Mucosa of descending colon (tissue), 3 donors: ENCODE measurements around the gene DGUOK. TPM values are rescaled to one million over a fixed set of nuclear protein-coding genes. Genes with fewer than 3 reads are reported as not detected.

Experiments
- ATAC-seq: fragments of 200-7000 bp; cut with Tn5 transposase; one replicate; pipeline ENCODE4 v1.9.1; 2020; ENCODE audit warnings: mild to moderate bottlenecking, moderate library complexity
- DNase-seq, 3 donors: peaks; one replicate each; pipeline ENCODE4 v3.0.0-alpha.2; 2020
- H3K36me3 ChIP-seq: fragments of 200-600 bp; one replicate; pipeline ENCODE4 v1.8.0; 2021; ENCODE audit warnings: low read depth, mild to moderate bottlenecking
- H3K4me1 ChIP-seq: fragments of 200-600 bp; one replicate; pipeline ENCODE4 v1.8.0; 2021; ENCODE audit warnings: low read depth, mild to moderate bottlenecking
- H3K4me3 ChIP-seq: fragments of 200-600 bp; one replicate; pipeline ENCODE4 v1.8.0; 2021; ENCODE audit warnings: mild to moderate bottlenecking
- H3K9me3 ChIP-seq: fragments of 200-600 bp; one replicate; pipeline ENCODE4 v1.8.0; 2021; ENCODE audit warnings: mild to moderate bottlenecking
- intact Hi-C, 2 donors: fragments of 100-400 bp; cut with DNase I in 1 of 2; cut with micrococcal nuclease in 1 of 2; formaldehyde crosslinking; loops; one replicate each; pipeline versions ENCODE4 v1.11.0 to v1.11.1; 2022; cut with DNase I, micrococcal nuclease
- total RNA-seq, 3 donors: library from RNA; stranded (reverse); fragmentation: NEBNext Ultra II Directional in 2 of 3; extraction: Animal tissue kit (Norgen Biotek cat#: 25700) in 2 of 3; gene quantifications; one replicate each; pipeline versions ENCODE4 v1.2.1 to v1.2.4, GENCODE V29; 2021 to 2023
- TF ChIP-seq, protein P1 (sequence below): fragments of 200-600 bp; IDR thresholded peaks from one replicate; pipeline ENCODE4 v1.8.0; 2022; ENCODE audit warnings: antibody characterized with exemption, mild to moderate bottlenecking
- donor health status: DM: no; HTN: no; CAD: no; lungs with moderate emphysema.
- donor health status: DM: no; HTN: no; CAD: no.
- donor health status: DM: no; HTN: yes; CAD: no.

The DGUOK gene
- total RNA-seq, 3 donors from 2014 or later = 36.5 to 61.3 (median 57.8) TPM

DNA sequence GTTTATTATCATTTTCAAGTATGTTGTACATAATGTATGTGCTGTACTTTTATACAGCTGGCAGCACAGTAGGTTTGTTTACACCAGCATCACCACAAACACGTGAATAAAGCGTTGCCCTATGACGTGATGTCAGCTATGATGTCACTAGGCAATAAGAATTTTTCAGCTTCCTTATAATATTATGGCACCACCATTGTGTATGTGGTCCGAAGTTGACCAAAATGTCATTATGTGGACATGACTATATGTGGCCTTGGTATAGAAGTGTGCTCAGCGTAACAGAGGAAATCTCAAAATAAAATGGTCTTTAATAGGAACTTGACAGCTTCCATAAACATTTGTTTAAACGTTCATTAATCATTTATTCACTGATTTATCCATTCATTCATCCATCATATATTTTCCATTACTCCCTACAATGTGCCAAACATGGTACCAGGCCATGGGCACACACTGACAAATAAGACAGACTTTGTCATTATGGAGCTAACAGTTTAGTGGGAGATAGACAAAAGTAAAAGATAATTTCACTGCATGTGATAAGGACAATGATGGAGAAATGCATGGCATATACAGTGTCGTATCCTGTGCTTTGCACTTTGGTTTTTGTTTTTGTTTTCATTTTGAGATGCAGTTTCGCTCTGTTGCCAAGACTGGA lies 15.0 kb upstream of the DGUOK start:
- TF ChIP-seq, protein P1, sequence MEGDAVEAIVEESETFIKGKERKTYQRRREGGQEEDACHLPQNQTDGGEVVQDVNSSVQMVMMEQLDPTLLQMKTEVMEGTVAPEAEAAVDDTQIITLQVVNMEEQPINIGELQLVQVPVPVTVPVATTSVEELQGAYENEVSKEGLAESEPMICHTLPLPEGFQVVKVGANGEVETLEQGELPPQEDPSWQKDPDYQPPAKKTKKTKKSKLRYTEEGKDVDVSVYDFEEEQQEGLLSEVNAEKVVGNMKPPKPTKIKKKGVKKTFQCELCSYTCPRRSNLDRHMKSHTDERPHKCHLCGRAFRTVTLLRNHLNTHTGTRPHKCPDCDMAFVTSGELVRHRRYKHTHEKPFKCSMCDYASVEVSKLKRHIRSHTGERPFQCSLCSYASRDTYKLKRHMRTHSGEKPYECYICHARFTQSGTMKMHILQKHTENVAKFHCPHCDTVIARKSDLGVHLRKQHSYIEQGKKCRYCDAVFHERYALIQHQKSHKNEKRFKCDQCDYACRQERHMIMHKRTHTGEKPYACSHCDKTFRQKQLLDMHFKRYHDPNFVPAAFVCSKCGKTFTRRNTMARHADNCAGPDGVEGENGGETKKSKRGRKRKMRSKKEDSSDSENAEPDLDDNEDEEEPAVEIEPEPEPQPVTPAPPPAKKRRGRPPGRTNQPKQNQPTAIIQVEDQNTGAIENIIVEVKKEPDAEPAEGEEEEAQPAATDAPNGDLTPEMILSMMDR = no peak
- intact Hi-C loops = no loop called here
- no peaks in the 10 kb centered on the region for H3K36me3 ChIP-seq
- H3K4me3 ChIP-seq = no peak overlapping the region
- ATAC-seq = no peak
- no peaks in the 10 kb centered on the region for H3K9me3 ChIP-seq
- DNase-seq = no peak
- no peaks in the 10 kb centered on the region for H3K4me1 ChIP-seq

DNA sequence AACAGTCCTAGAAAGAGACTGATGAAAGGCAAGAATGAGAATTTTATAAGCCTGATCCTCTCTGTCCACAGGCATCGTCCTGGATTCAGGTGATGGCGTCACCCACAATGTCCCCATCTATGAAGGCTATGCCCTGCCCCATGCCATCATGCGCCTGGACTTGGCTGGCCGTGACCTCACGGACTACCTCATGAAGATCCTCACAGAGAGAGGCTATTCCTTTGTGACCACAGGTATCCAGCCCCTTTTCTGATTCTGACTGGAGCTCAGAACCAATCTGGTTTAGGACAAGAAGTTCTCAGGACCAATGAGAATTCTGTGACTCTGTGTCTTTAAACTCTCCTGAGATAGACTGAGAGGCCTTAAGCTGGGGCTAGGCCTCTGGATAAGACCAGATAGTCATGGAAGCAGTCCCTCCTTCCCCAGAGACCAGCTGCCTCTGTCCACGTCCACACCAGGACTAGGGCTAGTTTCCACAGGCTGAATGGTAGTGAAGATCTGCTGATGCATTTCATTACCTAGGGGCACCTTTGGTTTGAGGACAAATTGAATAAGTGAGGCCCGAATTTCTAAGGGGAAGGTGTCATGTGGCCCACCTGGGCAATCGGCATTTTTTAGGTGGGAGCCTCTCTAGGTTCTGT lies 13.1 kb upstream of the DGUOK start:
- TF ChIP-seq, protein P1 = no peak
- no peak for ATAC-seq

DNA sequence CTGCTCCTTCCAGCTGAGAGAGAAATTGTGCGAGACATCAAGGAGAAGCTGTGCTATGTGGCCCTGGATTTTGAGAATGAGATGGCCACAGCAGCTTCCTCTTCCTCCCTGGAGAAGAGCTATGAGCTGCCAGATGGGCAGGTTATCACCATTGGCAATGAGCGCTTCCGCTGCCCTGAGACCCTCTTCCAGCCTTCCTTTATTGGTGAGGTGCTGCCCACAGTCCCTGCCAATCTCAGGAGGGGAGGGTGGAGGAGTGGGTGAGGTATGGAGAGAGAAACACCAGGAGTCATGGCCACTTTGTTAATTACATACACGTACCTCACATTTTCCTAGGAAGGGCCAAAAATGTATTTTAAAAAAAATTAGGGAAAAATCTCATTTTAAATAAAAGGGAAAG lies 12.0 kb upstream of the DGUOK start:
- ATAC-seq (no peak), DNase-seq (no peak)
- intact Hi-C loops = no loop called here
- no peaks in the 10 kb centered on the region for H3K9me3 ChIP-seq
- no peaks in the 10 kb centered on the region for H3K4me1 ChIP-seq
- H3K36me3 ChIP-seq = no peaks in the 10 kb centered on the region
- H3K4me3 ChIP-seq = no peak overlapping the region
- TF ChIP-seq, protein P1 = no peak

More for the DNA sequence above, 13.1 kb upstream of the DGUOK start:
- intact Hi-C loops = no loop called here
- H3K4me3 ChIP-seq = no peak overlapping the region
- H3K36me3 ChIP-seq = no peaks in the 10 kb centered on the region
- H3K9me3 ChIP-seq = no peaks in the 10 kb centered on the region
- no peak for DNase-seq
- H3K4me1 ChIP-seq = no peaks in the 10 kb centered on the region

DNA sequence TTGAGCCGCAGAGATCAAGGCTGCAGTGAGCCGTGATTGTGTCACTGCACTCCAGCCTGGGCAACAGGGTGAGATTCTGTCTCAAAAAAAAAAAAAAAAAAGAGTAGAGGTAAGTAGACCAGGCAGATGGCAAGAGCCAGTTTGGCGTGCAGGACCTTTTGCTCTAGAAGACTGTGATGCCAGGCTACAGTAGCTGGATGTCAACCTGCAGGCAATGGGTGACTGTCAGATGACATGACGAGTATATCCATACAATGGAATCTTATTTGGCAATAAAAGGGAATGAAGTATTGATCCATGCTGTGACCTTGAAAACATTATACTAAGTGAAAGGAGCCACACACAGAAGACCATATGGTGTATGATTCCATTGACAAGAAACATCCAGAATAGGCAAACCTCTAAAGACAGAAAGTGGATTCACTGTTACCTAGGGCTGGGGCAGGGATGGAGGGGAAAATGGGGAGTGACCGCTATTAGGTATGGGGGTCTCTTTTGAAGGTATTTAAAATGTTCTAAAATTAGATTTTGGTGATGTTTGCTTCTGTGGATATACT lies 11.2 kb upstream of the DGUOK start:
- no peak for DNase-seq
- no peak for ATAC-seq
- no peaks in the 10 kb centered on the region for H3K9me3 ChIP-seq
- H3K4me3 ChIP-seq = no peak overlapping the region
- H3K36me3 ChIP-seq = no peaks in the 10 kb centered on the region
- TF ChIP-seq, protein P1 = no peak
- intact Hi-C loops = no loop called here
- no peaks in the 10 kb centered on the region for H3K4me1 ChIP-seq

DNA sequence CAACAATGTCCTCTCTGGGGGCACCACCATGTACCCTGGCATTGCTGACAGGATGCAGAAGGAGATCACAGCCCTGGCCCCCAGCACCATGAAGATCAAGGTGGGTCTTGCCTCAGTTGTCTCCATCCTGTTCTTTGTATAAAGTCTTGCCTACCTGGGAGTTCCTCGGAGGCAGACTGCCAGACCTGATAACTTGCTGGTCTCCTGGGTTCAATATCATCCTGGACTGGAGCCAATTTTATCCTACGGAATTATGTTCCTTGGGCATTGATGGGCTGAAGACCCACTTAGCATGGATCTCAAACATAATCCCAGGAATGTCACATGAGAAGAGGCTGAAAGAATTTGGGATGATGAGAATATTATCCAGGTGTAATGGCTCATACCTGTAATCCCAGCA lies 10.0 kb upstream of the DGUOK start:
- ATAC-seq = no peak
- TF ChIP-seq, protein P1 = no peak

More for the DNA sequence above, 10.0 kb upstream of the DGUOK start:
- Histone ChIP-seq H3K4me3 (no peak overlapping the region), H3K4me1 (no peaks in the 10 kb centered on the region), H3K36me3 (no peaks in the 10 kb centered on the region), H3K9me3 (no peaks in the 10 kb centered on the region)
- intact Hi-C loops = no loop called here
- DNase-seq = no peak
